Stimulated activated CD8-positive, alpha-beta memory T cell treated with anti-CD3 and anti-CD28 coated beads, Interleukin-4, amount 100 ng/mL, for 4 hours (primary cell): ENCODE measurements around the gene ZCWPW1.
"Not testable (repeated sequence)": the region's sequence is repeated elsewhere in the genome, so short reads cannot be mapped to it uniquely, and the experiment has no call there.

ENCODE experiments used
- DNase-seq, 2 donors: peaks; one replicate each; pipeline ENCODE4 v3.0.0-alpha.2; 2020; ENCODE audit warnings: low read depth in 2 of 2, low spot score in 1 of 2

Gene ZCWPW1

DNA sequence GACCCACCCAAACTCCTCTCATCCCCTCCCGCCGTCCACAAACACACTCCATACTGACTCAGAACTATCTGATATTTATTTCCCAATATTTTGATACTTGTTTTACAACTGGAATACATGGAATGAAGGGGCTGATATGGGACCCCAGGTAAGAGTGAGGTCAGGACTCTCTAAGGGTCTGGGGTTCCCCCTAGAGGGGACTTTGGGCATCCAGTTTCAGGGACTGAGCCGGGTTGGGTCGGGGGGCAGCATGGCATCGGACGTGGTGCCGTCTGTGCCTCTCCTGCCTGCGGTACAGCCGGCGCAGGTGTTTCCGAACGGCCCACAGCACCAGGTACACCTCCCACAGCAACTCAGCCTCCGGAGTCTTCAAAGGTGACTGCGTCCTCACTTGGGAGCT is 28.1 kb upstream of the ZCWPW1 start:
- DNase-seq, result no peak

DNA sequence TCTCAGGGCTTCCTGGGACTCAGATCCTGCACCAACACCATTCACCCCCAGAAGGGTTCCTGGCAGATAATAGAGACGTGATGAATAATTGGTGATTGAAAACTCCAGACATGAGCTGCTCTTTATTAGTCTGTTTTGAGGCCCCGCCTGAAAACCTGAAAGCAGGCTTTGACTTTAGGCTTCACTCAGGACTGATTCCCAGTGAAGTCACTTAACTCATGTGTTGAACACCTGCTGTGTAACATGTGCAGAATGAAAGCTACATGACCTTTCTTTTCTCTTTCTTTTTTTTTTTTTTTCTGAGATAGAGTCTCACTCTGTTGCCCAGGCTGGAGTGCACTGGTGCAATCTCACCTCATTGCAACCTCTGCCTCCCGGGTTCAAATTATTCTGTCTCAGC is 26.7 kb upstream of the ZCWPW1 start:
- no peak for DNase-seq

DNA sequence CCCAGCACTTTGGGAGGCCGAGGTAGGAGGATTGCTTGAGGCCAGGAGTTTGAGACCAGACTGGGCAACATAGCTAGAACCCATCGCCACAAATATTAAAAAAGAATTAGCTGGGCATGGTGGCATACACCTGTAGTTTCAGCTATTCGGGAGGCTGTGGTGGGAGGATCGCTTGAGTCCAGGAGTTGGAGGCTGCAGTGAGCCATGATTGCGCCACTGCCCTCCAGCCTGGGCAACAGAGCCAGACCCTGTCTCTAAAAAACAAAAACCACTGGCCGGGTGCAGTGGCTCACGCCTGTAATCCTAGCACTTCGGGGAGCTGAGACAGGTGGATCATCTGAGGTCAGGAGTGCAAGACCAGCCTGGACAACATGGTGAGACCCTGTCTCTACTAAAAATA is 25.4 kb upstream of the ZCWPW1 start:
- not testable (repeated sequence) for DNase-seq

DNA sequence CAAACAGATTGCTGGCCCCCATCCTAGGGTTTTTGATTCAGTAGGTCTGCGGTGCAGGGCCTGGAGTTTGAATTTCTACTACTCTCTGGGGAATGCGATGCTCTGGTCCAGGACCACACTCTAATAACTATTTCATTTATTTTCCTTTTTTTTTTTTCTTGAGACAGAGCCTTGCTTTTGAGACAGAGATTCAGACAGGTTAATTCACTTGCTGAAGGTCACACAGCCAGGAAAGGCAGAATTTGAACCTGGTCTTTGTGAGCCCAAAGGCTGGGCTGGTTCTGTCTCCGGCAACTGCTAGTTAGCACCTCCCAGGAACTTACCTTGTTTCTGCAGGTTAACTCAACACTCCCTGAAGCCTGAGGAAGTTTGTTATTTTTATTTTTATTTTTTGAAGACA is 24.0 kb upstream of the ZCWPW1 start:
- DNase-seq, result no peak

DNA sequence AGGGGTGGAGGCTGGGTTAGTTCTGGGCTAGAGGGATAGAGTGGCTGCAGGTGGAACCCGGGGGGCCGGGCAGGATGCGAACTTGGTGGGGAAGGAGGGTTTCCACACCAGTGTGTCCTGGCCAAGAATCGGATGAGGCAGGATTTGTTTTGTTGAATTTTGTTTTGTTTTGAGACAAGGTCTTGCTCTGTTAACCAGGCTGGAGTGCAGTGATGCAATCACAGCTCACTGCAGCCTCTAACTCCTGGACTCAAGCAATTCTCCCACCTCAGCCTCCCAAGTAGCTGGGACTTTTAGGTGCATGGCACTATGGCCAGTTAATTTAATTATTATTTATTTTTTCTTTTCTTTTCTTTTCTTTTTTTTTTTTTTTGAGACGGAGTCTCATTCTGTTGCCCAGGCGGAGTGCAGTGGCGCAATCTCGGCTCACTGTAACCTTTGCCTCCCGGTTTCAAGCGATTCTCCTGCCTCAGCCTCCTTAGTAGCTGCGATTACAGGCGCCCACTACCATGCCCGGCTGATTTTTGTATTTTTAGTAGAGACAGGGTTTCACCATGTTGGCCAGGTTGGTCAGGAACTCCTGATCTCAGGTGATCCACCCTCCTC is 20.8 kb upstream of the ZCWPW1 start:
- DNase-seq, result no peak

DNA sequence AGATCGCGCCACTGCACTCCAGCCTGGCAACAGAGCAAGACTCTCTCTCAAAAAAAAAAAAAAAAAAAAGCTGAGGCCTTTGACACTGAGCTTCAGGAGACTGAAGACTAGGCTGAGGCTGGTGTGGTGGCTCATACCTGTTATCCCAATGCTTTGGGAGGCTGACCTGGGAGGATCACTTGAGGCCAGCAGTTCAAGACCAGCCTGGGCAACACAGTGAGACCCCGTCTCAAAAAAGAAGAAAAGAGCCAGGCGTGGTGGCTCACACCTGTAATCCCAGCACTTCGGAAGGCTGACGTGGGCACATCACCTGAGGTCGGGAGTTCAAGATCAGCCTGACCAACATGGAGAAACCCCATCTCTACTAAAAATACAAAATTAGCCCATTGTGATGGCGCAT is 18.9 kb upstream of the ZCWPW1 start:
- not testable (repeated sequence) for DNase-seq

DNA sequence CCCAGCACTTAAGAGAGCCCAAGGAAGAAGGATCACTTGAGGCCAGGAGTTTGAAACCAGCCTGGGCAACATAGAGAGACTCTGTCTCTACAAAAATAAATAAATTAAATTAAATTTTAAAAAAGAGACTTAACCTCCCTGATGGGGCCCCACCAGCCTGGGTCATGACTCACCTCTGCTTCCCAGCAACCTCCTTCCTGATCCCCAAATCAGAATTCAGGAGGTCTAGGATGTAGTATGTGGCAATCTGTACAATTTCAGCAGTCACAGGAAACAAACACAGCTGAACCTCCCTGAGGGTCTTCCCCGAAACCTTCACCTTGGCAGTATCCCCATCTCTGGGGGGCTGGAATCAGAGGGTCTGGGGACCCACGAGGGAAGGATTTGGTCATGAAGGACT is 17.5 kb upstream of the ZCWPW1 start:
- DNase-seq, result no peak

DNA sequence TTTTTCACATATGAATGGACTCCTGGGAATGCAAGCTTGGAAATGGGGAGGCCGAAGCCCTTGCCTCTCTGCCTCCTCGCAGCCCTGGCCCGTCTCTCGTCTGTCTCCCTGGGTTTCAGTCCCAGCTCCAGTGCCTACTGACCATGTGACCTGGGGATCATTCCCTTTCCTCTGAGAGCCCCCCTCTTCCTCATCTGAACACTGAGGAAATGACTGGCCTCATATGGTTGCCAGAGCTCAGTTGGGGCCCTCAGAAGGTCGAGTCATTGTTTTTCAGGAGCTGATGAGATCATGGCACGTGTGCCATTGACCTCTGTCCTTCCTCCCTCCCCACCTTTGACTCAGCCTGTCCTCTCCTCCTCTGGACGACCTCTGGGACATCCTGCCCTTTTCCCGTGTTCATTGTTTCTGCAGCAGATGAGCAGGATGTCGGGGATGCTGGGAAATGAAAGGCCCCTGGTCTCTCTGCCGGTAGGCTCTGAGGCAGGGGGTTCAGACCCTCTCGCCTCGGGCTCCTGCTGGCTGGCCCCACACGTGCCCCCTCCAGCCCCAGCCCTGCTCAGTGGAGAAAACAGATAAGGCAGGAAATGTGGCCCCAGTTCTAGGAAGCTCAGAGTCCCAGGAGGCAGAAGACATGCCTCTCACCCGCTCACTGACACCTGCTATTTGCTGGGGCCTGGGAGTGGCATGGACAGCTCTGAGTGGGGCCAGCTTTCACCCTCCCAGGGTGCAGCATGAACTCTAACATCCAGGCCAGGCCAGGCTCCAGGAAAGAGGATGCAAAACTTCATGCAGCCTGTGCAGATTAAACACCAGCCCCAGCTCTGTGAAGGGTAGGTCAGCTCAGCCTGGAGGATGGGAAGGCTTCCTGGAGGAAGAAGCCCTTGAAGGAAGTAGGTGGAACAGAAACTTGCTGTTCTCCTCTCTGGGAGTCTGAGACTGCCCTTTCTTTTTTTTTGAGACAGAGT is 16.1 kb upstream of the ZCWPW1 start:
- no peak for DNase-seq

DNA sequence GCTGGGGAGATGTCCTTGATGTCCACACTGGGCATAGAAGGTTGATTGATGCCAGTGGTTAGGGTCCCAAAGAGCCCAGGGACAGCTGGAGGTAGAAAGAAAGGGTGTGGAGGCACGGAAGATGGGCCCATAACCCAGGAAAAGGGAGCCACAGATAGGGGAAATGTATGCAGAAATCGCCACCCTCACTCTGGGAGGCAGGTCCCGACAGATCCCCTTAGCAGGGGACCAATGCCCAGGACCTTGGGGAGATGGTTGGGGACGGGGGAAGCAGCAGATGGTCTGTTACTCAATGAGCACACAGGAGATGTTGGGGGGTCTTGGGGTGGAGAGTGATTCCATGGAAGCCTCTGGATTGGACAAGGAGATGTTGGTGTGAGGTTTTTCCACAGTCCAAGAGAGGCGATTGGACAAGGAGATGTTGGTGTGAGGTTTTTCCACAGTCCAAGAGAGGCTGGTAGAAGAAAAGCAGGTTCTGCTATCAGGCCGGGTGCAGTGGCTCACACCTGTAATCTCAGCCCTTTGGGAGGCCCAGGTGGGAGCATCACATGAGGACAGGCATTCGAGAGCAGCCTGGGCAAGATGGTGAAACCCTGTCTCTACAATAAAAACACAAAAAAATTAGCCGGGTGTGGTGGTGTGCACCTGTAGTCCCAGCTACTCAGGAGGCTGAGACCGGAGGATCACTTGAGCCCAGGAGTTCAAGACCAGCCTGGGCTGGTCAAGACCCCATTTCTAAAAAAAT is 14.8 kb upstream of the ZCWPW1 start:
- no peak for DNase-seq

DNA sequence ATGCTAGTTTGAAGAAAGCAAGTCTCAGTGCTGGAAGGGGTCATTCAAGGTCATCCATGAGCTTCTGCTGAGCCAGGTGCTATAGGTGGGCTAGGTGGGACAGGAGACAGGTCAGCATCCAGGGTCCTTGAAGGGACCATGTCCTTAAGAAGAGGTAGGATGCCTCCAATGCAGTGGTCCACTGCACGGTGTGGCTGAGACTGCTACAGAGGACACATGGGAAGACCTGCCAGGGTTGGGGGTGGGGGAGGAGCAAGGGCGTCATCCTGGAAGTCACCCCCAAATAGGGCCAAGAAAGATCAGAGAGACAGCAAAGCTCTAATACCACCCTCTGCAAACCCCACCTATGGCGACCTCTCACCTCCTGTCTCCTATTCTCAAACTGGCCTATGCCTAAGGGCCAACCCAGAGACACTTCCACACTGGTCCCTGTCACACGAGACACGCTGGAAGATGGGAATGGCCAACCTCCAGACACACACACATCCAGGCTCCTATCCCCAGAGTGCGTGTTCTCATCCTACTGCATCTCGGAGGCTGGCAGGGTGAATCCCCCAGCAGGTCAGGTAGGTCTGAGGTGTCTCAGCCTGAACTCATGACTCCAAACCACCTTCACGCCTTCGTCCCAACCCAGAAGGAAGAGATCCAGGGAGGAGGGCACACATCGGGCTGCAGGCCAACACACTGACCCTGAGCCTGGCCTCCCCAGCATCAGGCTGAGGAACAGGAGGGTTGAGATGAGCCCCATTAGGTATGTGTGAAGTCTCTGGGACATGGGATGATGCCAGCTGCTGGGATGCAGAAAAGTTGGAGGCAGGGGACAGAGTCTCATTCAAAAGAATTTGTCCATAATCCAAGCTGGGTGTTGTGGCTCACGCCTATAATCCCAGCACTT is 13.4 kb upstream of the ZCWPW1 start:
- DNase-seq, result no peak

DNA sequence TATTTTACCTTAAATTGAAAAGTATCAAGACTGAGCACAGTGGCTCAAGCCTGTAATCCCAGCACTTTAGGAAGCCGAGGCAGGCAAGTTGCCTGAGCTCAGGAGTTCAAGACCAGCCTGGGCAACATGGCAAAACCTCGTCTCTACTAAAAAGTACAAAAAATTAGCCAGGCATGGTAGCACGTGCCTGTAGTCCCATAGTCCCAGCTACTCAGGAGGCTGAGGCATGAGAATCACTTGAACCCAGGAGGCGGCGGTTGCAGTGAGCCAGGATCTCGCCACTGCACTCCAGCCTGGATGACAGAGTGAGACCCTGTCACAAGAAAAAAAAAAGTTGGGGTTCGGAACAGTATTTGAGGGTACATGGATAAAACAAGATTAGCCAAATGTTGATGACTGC is 10.7 kb upstream of the ZCWPW1 start:
- not testable (repeated sequence) for DNase-seq

DNA sequence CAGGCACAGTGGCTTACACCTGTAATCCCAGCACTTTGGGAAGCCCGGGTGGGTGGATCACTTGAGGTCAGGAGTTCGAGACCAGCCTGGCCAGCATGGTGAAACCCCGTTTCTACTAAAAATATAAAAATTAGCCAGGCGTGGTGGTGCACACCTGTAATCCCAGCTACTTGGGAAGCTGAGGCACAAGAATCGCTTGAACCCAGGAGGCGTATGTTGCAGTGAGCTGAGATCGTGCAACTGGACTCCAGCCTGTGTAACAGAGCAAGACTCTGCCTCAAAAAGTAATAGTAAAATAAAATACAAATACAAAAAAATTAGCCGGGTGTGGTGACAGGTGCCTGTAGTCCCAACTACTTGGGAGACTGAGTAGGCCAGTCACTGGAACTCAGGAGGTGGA is 10.2 kb upstream of the ZCWPW1 start:
- not testable (repeated sequence) for DNase-seq

DNA sequence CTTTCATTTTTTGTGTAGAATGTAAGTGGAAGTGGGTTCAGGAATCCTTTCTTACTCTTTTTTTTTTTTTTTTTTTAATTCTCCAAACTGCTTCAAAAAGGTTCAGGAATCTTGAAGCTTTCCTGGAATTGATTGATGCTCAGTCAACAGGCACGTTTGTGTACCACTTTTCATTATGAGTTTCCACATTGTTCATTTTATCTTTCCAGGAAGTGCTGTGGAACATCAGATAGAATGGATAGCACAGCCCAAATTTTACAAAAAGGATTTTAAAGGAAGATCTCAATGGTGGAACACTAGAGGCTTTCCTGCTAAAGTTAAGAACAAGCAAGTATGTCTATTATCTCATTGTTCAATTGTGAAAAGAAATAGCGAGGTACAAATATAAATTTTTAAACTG is 9.7 kb upstream of the ZCWPW1 start:
- no peak for DNase-seq

DNA sequence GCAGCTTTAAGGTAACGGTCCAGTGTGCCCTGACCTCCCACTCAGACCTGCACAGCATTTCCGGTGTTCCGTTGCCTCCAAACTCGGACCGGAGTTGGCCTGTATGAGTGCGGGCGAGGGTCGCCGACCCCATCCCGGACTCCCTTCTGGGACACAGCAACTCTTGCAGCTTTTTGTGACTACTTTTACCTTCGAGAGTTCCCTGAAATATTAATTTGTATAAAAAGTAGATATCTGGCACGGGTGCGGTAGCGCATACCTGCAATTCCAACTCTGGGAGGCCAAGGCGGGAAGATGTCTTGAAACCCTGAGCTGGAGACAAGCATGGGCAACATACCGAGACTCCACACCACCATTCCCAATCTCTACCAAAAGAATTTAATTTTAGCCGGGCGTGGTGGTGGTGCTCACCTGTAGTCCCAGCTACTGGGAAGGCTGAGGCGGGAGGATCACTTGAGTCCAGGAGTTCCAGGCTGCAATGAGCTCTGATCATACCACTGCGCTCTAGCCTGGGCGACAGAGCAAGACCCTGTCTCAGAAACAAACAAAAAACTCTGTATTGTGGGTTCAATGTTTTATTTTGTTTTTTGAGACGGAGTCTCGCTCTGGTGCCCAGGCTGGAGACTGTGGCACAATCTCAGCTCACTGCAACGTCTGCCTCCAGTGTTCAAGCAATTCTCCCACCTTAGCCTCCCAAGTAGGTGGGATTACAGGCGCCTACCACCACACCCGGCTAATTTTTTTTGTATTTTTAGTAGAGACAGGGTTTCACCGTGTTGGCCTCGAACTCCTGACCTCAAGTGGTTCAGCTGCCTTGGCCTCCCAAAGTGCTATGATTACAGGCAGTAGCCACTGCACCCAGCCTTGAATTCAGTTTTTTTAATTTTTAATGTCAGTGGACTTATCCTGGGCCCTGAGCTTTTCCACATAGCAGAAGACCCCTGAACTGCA is 8.9 kb upstream of the ZCWPW1 start:
- no peak for DNase-seq

DNA sequence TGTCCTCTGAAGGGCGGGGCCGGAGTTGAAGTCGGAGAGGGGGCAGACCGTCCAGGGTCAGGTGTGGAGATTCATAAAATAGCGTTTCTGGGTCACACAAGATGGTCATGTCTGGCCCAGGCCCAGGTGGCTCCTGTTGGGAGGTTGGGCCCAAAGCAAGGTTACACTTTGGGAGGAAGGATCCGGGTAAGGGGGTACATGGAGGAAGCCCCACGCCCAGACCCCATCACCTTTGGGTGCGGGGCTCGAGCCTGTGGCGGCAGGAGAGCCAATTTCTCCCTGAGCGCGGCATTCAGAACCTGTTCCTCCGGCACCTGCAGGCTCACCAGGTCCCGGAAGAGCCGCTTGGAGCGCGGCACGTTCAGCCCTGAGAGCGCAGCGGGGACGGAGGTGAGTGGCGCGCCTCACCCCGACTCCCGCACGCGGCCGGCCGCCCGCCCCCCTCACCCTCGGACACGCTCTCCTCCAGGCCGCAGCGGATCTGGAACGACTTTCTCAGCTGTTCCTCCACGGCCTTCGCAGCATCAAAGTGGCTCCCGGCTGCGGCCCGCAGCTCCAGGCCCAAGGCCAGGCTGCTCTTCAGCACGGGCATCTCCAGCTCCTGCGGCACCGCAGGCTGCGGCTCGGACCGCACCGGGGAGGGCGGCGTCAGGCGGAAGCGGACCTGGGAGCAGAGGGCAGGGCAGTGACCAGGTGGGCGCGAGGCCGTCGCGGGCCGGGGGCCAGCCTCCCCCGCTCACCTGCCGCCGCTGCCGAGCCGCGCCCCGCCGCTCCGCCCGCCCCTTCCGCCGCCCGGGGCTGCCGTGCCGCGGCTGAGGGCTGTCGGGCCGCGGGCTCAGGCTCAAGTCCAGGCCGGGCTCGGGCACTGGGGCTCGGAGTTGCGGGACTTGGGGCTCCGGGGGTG is 7.2 kb upstream of the ZCWPW1 start:
- DNase-seq, result no peak

DNA sequence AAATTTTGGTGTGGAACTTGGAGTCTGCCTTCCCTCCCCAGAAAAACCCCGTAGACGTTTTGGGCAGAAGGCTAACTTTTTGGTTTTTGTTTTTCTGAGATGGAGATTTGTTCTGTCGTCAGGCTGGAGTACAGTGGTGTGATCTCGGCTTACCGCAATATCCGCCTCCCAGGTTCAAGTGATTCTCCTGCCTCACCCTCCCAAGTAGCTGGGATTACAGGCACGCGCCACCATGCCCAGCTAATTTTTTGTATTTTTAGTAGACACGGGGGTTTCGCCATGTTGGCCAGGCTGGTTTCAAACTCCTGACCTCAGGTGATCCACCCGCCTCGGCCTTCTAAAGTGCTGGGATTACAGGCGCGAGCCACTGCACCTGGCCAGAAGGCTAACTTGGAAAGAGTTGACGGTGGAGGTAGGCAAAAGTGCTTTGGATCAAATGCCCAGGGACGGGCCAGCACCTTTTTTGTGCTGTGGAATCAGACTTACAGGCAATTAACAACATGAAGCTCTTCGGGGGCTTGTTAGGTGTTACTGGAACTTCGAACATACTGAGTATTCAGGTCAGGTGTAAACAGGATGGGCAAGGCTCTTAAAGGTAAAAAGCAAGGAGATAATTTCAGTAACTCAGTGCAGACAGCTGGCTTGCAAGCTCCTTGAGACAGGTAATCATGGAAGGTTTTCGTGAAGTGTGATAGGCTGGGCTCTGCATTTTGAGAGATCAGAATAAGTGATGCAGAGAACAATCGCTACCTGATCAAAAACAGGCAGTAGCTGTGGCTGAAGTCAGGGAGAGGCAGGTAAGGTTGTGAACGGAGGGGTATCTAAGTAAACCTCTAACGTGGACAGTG is 6.0 kb upstream of the ZCWPW1 start:
- no peak for DNase-seq

DNA sequence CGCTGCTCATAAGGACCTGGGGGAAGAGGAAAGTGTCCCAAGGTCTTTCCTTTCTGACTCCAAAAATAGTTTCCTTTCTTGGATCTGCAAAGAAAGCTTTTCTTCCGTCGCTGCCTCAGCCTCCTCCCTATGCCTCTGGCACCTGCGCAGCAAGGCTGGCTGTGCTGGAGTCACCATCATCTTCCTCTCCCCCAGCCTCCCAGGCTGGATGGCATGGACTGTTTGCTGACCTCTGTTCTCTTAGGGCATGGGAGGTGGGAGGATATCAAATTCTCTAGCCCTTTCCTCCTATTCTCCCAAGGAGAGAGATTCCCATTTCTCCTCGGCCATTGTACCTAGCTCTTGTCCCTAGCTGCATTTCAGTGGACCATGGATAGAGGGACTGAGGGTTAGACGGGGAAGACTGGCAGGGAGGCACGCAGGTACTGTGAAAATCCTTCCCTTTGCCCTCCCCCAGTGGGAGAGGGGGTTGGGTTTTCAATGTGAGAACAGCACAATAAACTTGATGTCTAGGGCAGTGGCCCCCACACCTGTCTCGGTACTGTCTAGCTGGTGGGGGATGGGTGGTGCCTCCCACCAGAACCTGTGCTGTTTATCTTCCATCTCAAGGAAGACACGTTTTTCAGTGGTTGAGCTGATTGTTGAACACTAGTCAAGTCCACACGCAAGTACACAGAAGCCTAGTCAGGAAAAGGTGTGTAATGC is 5.2 kb upstream of the ZCWPW1 start:
- DNase-seq, result no peak
